ENCODE measurements around the gene RNF112.

GRCh38 chr17:19421219-19421618 lies 10.2 kb downstream of the RNF112 start:
- no peak for TF ChIP-seq CTCF (IDR thresholded peaks at IDR 0.05)
- TF ChIP-seq POLR2A (IDR thresholded peaks at IDR 0.05): no peak
